Measurements from ENCODE around the gene NTRK1.

NTRK1 gene

GRCh38 chr1:156858959-156859522 lies 1.6 kb upstream of the NTRK1 start, which contains the start of gene INSRR:
INSRR (minus strand) TSS chr1:156859117; CDS start chr1:156858621, 496 bp downstream.
- DNase-seq: no peak

- DNase-seq: no peak
These were observed 1.0 kb upstream of the NTRK1 start for GRCh38 chr1:156859523-156860112.

- DNase-seq: peak; percentile 30
These were observed 495 bp upstream of the NTRK1 start for GRCh38 chr1:156860113-156860627.

- DNase-seq: no peak
These were observed 1.9 kb downstream of the NTRK1 start for GRCh38 chr1:156862584-156862983.

GRCh38 chr1:156862997-156863599 lies 2.4 kb downstream of the NTRK1 start:
- no peak for DNase-seq

- DNase-seq: no peak
These were observed 3.0 kb downstream of the NTRK1 start for GRCh38 chr1:156863631-156864030.

GRCh38 chr1:156864796-156865195 lies 4.1 kb downstream of the NTRK1 start:
- no peak for DNase-seq

- DNase-seq: no peak
These were observed 4.6 kb downstream of the NTRK1 start for GRCh38 chr1:156865258-156865657.

GRCh38 chr1:156865865-156866248 lies 5.2 kb downstream of the NTRK1 start:
- no peak for DNase-seq

GRCh38 chr1:156866249-156866909 lies 5.7 kb downstream of the NTRK1 start:
- no peak for DNase-seq

GRCh38 chr1:156868341-156868740 lies 7.7 kb downstream of the NTRK1 start:
- no peak for DNase-seq

- no peak for DNase-seq
These were observed 8.8 kb downstream of the NTRK1 start for GRCh38 chr1:156869455-156869854.

- DNase-seq: no peak
These were observed 13.0 kb downstream of the NTRK1 start for GRCh38 chr1:156873659-156874058.

- no peak for DNase-seq
These were observed 13.5 kb downstream of the NTRK1 start for GRCh38 chr1:156874142-156874541.

- DNase-seq: no peak
These were observed 14.1 kb downstream of the NTRK1 start for GRCh38 chr1:156874572-156875340.

GRCh38 chr1:156875341-156875615 lies 14.6 kb downstream of the NTRK1 start:
- DNase-seq: no peak

GRCh38 chr1:156876281-156876680 lies 15.6 kb downstream of the NTRK1 start:
- no peak for DNase-seq

GRCh38 chr1:156877433-156878170 lies 16.9 kb downstream of the NTRK1 start:
- no peak for DNase-seq

- no peak for DNase-seq
These were observed 19.2 kb downstream of the NTRK1 start for GRCh38 chr1:156879876-156880275.

GRCh38 chr1:156880473-156880872 lies 19.8 kb downstream of the NTRK1 start:
- no peak for DNase-seq

- DNase-seq: no peak
These were observed 20.4 kb downstream of the NTRK1 start for GRCh38 chr1:156881101-156881500.

- no peak for DNase-seq
These were observed 21.0 kb downstream of the NTRK1 start for GRCh38 chr1:156881663-156882062.

GRCh38 chr1:156882543-156882942 lies 21.9 kb downstream of the NTRK1 start:
- no peak for DNase-seq
